DND-41 (cell line): ENCODE data around the gene METTL24.

Experiments used
- ATAC-seq: fragments of 200-7000 bp; cut with Tn5 transposase; 3 replicates; pipeline ENCODE4 v1.9.1; 2021; ENCODE audit warnings: low read depth; ENCODE audit not compliant: insufficient read depth
- DNase-seq: peaks from one replicate; pipeline ENCODE4 v3.0.0-alpha.2; 2020
- H2AFZ ChIP-seq: 2 replicates; pipeline ENCODE4 v1.6.0; 2012; ENCODE audit warnings: low read depth, low read length
- H3K27ac ChIP-seq: 2 replicates; pipeline ENCODE4 v1.5.1; 2012; ENCODE audit warnings: low read length, inconsistent platforms
- H3K27me3 ChIP-seq: fragments of 200-600 bp; sonication (generic); 2 replicates; pipeline ENCODE4 v1.6.0; 2012; ENCODE audit warnings: low read length, mild to moderate bottlenecking, inconsistent platforms; ENCODE audit not compliant: insufficient read depth, poor library complexity
- H3K36me3 ChIP-seq: 2 replicates; pipeline ENCODE4 v1.5.1; 2012; ENCODE audit warnings: low read length, inconsistent platforms; ENCODE audit not compliant: insufficient read depth
- H3K4me1 ChIP-seq: 2 replicates; pipeline ENCODE4 v1.5.1; 2012; ENCODE audit warnings: mild to moderate bottlenecking, low read length; ENCODE audit not compliant: insufficient read depth
- H3K4me2 ChIP-seq: 2 replicates; pipeline ENCODE4 v1.6.0; 2012; ENCODE audit warnings: mild to moderate bottlenecking, moderate library complexity, low read length, inconsistent platforms; ENCODE audit not compliant: insufficient read depth
- H3K4me3 ChIP-seq, 2 experiments: fragments of 200-600 bp in 1 of 2; shearing (Covaris generic) in 1 of 2; 2 replicates each; pipeline ENCODE4 v1.5.1; 2012 to 2016; ENCODE audit warnings: inconsistent platforms in 2 of 2, low read length in 2 of 2, mild to moderate bottlenecking in 2 of 2, low read depth in 1 of 2, moderate library complexity in 1 of 2
- H3K79me2 ChIP-seq: 2 replicates; pipeline ENCODE4 v1.6.0; 2012; ENCODE audit warnings: low read length, inconsistent platforms; ENCODE audit not compliant: insufficient read depth
- H3K9ac ChIP-seq: 2 replicates; pipeline ENCODE4 v1.6.0; 2012; ENCODE audit warnings: low read depth, mild to moderate bottlenecking, inconsistent platforms, low read length, moderate library complexity
- H3K9me3 ChIP-seq: 2 replicates; pipeline ENCODE4 v1.5.1; 2012; ENCODE audit warnings: low read length, moderate library complexity, mild to moderate bottlenecking, inconsistent platforms; ENCODE audit not compliant: insufficient read depth, severe bottlenecking
- H4K20me1 ChIP-seq: 2 replicates; pipeline ENCODE4 v1.6.0; 2012; ENCODE audit warnings: low read length; ENCODE audit not compliant: insufficient read depth
- CTCF ChIP-seq: IDR thresholded peaks from 2 replicates; pipeline ENCODE4 v1.5.1; 2012; ENCODE audit warnings: borderline replicate concordance, low read length, moderate library complexity, mild to moderate bottlenecking; ENCODE audit not compliant: poor library complexity, severe bottlenecking; ENCODE audit errors: extremely low read depth
- EZH2 ChIP-seq: IDR thresholded peaks from 3 replicates; pipeline ENCODE4 v1.6.1; 2012; ENCODE audit warnings: borderline replicate concordance, low read depth, mild to moderate bottlenecking, moderate library complexity, low read length, inconsistent platforms; ENCODE audit not compliant: severe bottlenecking

METTL24 gene

DNA sequence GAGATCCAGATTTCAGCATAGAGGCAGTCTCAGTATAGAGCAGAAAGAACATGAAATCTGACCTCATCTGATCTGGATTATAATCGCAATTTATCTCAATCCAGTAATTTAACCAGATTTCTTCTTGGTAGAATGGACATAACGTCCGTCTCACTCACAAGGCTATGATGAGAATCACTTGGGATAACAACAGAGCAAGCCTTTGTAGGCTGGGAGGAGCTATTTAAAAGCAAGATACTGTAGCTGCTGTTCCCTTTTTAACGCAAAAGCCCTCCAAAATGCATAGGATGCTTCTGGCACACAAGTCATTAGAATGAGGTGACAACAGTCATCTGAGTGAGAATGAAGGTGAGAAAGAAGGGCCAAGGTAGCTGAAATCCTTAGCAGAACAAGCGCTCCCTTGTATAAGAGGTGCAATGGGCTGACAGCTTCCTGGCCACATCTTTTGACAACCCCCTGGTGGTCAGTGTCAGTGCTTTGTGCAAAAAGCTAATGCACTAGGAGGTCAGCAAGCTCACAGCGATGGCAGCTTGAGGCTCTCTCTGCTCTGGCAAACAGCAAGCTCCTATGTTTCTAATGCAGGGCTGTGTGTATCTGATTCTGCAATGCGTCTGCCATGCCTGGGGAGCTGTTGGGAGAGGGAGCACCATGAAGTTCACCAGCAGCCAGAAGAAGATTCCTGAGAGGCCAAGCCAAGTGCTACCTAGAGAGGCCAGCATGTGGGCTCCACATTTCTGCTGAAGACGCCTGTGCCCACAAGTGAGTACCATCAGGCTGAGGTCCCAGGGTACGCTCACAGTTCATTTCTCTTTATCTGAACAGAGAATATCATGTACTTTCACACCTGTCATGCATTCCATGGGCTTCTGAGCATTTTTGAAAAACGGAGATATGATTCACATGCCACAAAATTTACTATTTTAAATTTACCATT lies 16.2 kb downstream of the METTL24 start:
- Histone ChIP-seq H3K9ac (no peak overlapping the region), H3K36me3 (no peaks in the 10 kb centered on the region), H3K4me1 (no peaks in the 10 kb centered on the region), H4K20me1 (no peaks in the 10 kb centered on the region), H3K27me3 (peaks cover 8% of the 10 kb centered on the region), H2AFZ (no peak overlapping the region), H3K79me2 (no peaks in the 10 kb centered on the region), H3K27ac (no peak overlapping the region), H3K9me3 (no peaks in the 10 kb centered on the region), H3K4me3 (no peak overlapping the region), H3K4me2 (no peak overlapping the region)
- DNase-seq (no peak), ATAC-seq (no peak)
- no peak for TF ChIP-seq EZH2
- peak; percentile 25 for TF ChIP-seq CTCF

- ATAC-seq = no peak
- Histone ChIP-seq H3K9ac (no peak overlapping the region), H3K79me2 (no peaks in the 10 kb centered on the region), H3K4me1 (no peaks in the 10 kb centered on the region), H2AFZ (no peak overlapping the region), H3K4me2 (no peak overlapping the region), H3K4me3 (no peak overlapping the region), H3K27me3 (peaks cover 6% of the 10 kb centered on the region), H3K9me3 (no peaks in the 10 kb centered on the region), H4K20me1 (no peaks in the 10 kb centered on the region), H3K36me3 (no peaks in the 10 kb centered on the region), H3K27ac (no peak overlapping the region)
- TF ChIP-seq EZH2 (no peak), CTCF (no peak)
- DNase-seq = no peak
These were observed 17.1 kb downstream of the METTL24 start for GRCh38 chr6:110341067-110341466.

DNA sequence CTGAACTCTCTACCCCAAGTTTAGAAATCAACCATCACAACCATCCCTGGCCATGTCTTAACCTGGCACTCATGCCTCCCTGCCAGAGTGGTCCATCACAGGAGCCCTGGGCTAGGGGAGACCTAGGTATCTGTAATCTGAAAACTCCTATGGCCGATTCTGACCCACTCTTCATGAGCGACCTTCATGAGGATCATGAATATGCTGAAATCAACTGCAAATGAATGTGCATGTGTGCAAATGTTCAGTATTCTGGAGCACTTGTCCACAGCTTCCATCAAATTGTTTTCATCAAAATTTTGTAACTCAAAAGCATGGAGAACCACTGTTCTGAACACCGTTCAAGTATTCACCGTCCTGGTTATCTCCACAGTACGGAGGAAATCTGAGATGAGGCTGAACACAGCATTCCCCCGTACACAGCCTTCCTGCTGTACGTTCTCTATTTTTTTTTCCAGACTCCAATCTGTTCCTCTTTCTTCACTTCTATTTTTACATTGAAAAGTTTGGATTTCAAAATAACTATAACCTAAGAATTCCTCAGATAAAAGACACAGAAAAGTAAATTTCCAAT lies 17.7 kb downstream of the METTL24 start:
- Histone ChIP-seq H2AFZ (no peak overlapping the region), H3K4me3 (no peak overlapping the region), H3K36me3 (no peaks in the 10 kb centered on the region), H3K9me3 (no peaks in the 10 kb centered on the region), H3K4me1 (no peaks in the 10 kb centered on the region), H3K79me2 (no peaks in the 10 kb centered on the region), H4K20me1 (no peaks in the 10 kb centered on the region), H3K27ac (no peak overlapping the region), H3K9ac (no peak overlapping the region), H3K4me2 (no peak overlapping the region), H3K27me3 (peaks cover 7% of the 10 kb centered on the region)
- ATAC-seq (no peak), DNase-seq (no peak)
- TF ChIP-seq EZH2 = no peak
- no peak for TF ChIP-seq CTCF
